GM21526 (cell line): ENCODE measurements around the gene KRTAP5-4.
"Not testable (repeated sequence)": the region's sequence is repeated elsewhere in the genome, so short reads cannot be mapped to it uniquely, and the experiment has no call there.

Source experiments
- ATAC-seq: cut with Tn5 transposase; IDR thresholded peaks from one replicate; pipeline ENCODE4 v1.9.1; 2021; ENCODE audit warnings: moderate library complexity; ENCODE audit not compliant: unreplicated experiment, low FRiP score

KRTAP5-4 gene

GRCh38 chr11:1622086-1622485 lies at the start of gene KRTAP5-4:
Gene KRTAP5-4, minus strand, starts transcription at chr11:1622138. Its CDS starts 45 bp downstream, at chr11:1622093.
- ATAC-seq, result no peak

- ATAC-seq, result no peak
Observed at GRCh38 chr11:1671658-1672057, 49.7 kb upstream of the KRTAP5-4 start.

GRCh38 chr11:1670905-1671371 lies 49.0 kb upstream of the KRTAP5-4 start:
- ATAC-seq, result no peak

- ATAC-seq, result not testable (repeated sequence)
Observed at GRCh38 chr11:1670457-1670856, 48.5 kb upstream of the KRTAP5-4 start.

GRCh38 chr11:1669546-1670218 lies 47.7 kb upstream of the KRTAP5-4 start:
- ATAC-seq, result no peak

GRCh38 chr11:1668911-1669473 lies 47.1 kb upstream of the KRTAP5-4 start:
- no peak for ATAC-seq

GRCh38 chr11:1667906-1668305 lies 46.0 kb upstream of the KRTAP5-4 start:
- no peak for ATAC-seq

GRCh38 chr11:1667121-1667850 lies 45.3 kb upstream of the KRTAP5-4 start:
- ATAC-seq, result no peak

- ATAC-seq, result no peak
Observed at GRCh38 chr11:1665313-1665712, 43.4 kb upstream of the KRTAP5-4 start.

GRCh38 chr11:1662699-1663283 lies 40.9 kb upstream of the KRTAP5-4 start:
- not testable (repeated sequence) for ATAC-seq

- ATAC-seq, result not testable (repeated sequence)
Observed at GRCh38 chr11:1661454-1662269, 39.7 kb upstream of the KRTAP5-4 start.

- no peak for ATAC-seq
Observed at GRCh38 chr11:1660111-1660867, 38.4 kb upstream of the KRTAP5-4 start.

- no peak for ATAC-seq
Observed at GRCh38 chr11:1659506-1659905, 37.6 kb upstream of the KRTAP5-4 start.

GRCh38 chr11:1656670-1657069 lies 34.7 kb upstream of the KRTAP5-4 start:
- ATAC-seq, result no peak

- ATAC-seq, result no peak
Observed at GRCh38 chr11:1656061-1656441, 34.1 kb upstream of the KRTAP5-4 start.

GRCh38 chr11:1655168-1656060 lies 33.5 kb upstream of the KRTAP5-4 start:
- no peak for ATAC-seq

- ATAC-seq, result no peak
Observed at GRCh38 chr11:1654388-1655167, 32.6 kb upstream of the KRTAP5-4 start.
